ENCODE results near the gene FLT4. TPM values are rescaled to one million over a fixed set of nuclear protein-coding genes. Genes with fewer than 3 reads are reported as not detected.

Gene FLT4
- total RNA-seq, 4 donors from 2014 or later = 2.1 to 11.6 (median 4.0) TPM

GRCh38 chr5:180563994-180564393 lies 85.4 kb downstream of the FLT4 start:
- WGBS, 2 donors = 88 to 90% methylated on average over 3 of the region's 3 CpGs
- H3K4me3 ChIP-seq (ENCODE audit: low read depth, poor library complexity, severe bottlenecking) = no peak overlapping the region
- TF ChIP-seq POLR2A (IDR thresholded peaks at IDR 0.05) = no peak
- TF ChIP-seq CTCF (IDR thresholded peaks at IDR 0.05) = no peak

GRCh38 chr5:180558232-180558631 lies 91.2 kb downstream of the FLT4 start:
- no peak for TF ChIP-seq POLR2A (IDR thresholded peaks at IDR 0.05)
- no peak for TF ChIP-seq CTCF (IDR thresholded peaks at IDR 0.05)
- intact Hi-C loops (cut with DNase I; ENCODE audit: low total_unique reads) = no loop called here
- no peak for DNase-seq (ENCODE audit: low spot score in 2 of 2)

More at GRCh38 chr5:180563994-180564393, 85.4 kb downstream of the FLT4 start:
- intact Hi-C loops (cut with DNase I; ENCODE audit: low total_unique reads) = no loop called here
- no peak for DNase-seq (ENCODE audit: low spot score in 2 of 2)

GRCh38 chr5:180557217-180557809 lies 92.1 kb downstream of the FLT4 start:
- intact Hi-C loops (cut with DNase I; ENCODE audit: low total_unique reads) = no loop called here
- no peak overlapping the region for H3K4me3 ChIP-seq (ENCODE audit: low read depth, poor library complexity, severe bottlenecking)
- WGBS, 2 donors = 91 to 92% methylated on average over 2 of the region's 2 CpGs
- DNase-seq (ENCODE audit: low spot score in 2 of 2) = no peak
- TF ChIP-seq POLR2A (IDR thresholded peaks at IDR 0.05) = no peak
- no peak for TF ChIP-seq CTCF (IDR thresholded peaks at IDR 0.05)

More at GRCh38 chr5:180558232-180558631, 91.2 kb downstream of the FLT4 start:
- 94 to 95% methylated on average over 11 of the region's 11 CpGs for WGBS, 2 donors
- H3K4me3 ChIP-seq (ENCODE audit: low read depth, poor library complexity, severe bottlenecking) = no peak overlapping the region

DNA sequence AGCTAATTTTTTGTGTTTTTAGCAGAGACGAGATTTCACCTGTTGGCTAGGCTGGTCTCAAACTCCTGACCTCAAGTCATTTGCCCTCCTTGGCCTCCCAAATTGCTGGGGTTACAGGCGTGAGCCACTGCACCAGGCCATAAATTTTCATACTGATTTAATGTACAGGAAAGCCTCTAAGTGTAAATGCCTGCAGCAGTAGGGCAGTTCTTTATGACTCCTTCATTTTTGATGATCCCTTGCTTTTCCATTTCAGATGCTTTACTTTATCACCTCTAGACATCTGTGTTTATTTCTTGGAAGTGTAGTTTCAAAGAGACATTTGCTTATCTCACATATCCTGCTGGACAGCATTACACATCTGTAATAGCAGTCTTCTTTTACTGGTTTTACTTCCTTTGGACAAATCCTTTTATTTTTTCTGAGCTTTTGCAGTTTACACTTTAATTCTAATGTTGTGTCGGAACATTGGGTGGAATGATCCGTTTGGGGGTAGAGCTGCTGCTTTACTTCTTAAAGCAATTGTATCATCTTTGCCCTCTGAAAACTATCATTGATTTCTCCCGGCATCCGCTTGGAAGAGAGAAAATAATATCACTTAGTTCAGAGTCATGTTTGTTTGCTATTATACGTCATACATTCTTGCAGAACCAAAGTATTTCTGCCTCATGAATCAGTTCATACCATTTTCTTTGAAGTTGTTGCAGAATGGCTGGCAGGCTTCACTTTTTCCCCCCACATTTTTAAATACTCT lies 94.1 kb downstream of the FLT4 start:
- 88 to 91% methylated on average over 7 of the region's 7 CpGs for WGBS, 2 donors
- intact Hi-C loops (cut with DNase I; ENCODE audit: low total_unique reads) = no loop called here
- no peak for DNase-seq (ENCODE audit: low spot score in 2 of 2)
- no peak overlapping the region for H3K4me3 ChIP-seq (ENCODE audit: low read depth, poor library complexity, severe bottlenecking)
- TF ChIP-seq POLR2A (IDR thresholded peaks at IDR 0.05) = no peak
- no peak for TF ChIP-seq CTCF (IDR thresholded peaks at IDR 0.05)

GRCh38 chr5:180553530-180553929 lies 95.9 kb downstream of the FLT4 start:
- 79 to 86% methylated on average over 3 of the region's 3 CpGs for WGBS, 2 donors
- intact Hi-C loops (cut with DNase I; ENCODE audit: low total_unique reads) = no loop called here
- TF ChIP-seq POLR2A (IDR thresholded peaks at IDR 0.05) = no peak
- no peak for TF ChIP-seq CTCF (IDR thresholded peaks at IDR 0.05)
- no peak for DNase-seq (ENCODE audit: low spot score in 2 of 2)
- H3K4me3 ChIP-seq (ENCODE audit: low read depth, poor library complexity, severe bottlenecking) = no peak overlapping the region

Other genes starting within 250 kb of the FLT4 start
- 10 to 100 TPM in 3 of 4 donors, 1 to 10 TPM in 1; 8.9 to 12.2 (median 11.2) TPM for gene CNOT6, start 155.2 kb downstream of the FLT4 start, total RNA-seq
- 1 to 10 TPM in 3 of 4 donors, not detected in 1; 2.6 to 3.5 (median 3.5) TPM for gene SCGB3A1, start 58.1 kb downstream of the FLT4 start, total RNA-seq
- gene OR2Y1, start 90.5 kb upstream of the FLT4 start, total RNA-seq = not detected
- 100 to 1,000 TPM; 121 to 154 (median 138) TPM for gene MGAT1, start 153.2 kb upstream of the FLT4 start, total RNA-seq
- 10 to 100 TPM; 14.5 to 35.8 (median 31.1) TPM for gene ZFP62, start 211.7 kb upstream of the FLT4 start, total RNA-seq
- under 1 TPM in 2 of 4 donors, not detected in 2; 0.26 to 0.44 TPM for gene BTNL8, start 249.6 kb upstream of the FLT4 start, total RNA-seq

Measured in lower leg skin (tissue), 4 donors.